ENCODE results near the gene CHD1L. TPM values are rescaled to one million over a fixed set of nuclear protein-coding genes. Genes with fewer than 3 reads are reported as not detected.

The CHD1L gene
- total and polyA plus RNA-seq, 2 of the 13 experiments (the other 11 are each of a cell fraction or from before 2014, with no cell fraction given) = 74.3 to 111 TPM

GRCh38 chr1:147218606-147219005 is 23.9 kb upstream of the CHD1L start:
- peaks cover 63% of the 10 kb centered on the region for H3K79me2 ChIP-seq (ENCODE audit: insufficient read depth, low read length)
- H3K4me1 ChIP-seq (ENCODE audit: insufficient read depth, low read length) = peaks cover 100% of the 10 kb centered on the region
- H3K9me3 ChIP-seq (ENCODE audit: low read length) = no peaks in the 10 kb centered on the region
- H3K36me3 ChIP-seq (replicated peaks in 1 of 2; ENCODE audit: control insufficient read depth in 1 of 2, insufficient read depth in 2 of 2, low read length in 2 of 2) = peaks cover 1 to 23% of the 10 kb centered on the region in 2 experiments; a peak in 4 of 5 replicates
- no peak for DNase-seq (ENCODE audit: low spot score)
- ChIA-PET CTCF (ENCODE audit: low intra/inter-chr PET ratio, low total read pairs) (no interaction called here), POLR2A (no interaction called here)
- peak overlapping the region in 2 of 3 experiments; percentile 14 to 18; a peak in 2 of 6 replicates for H3K4me3 ChIP-seq (replicated peaks in 1 of 3; ENCODE audit: insufficient read depth in 1 of 3, low read depth in 2 of 3, low read length in 3 of 3)
- no peak for FAIRE-seq
- intact Hi-C loops (cut with micrococcal nuclease; ENCODE audit: unreplicated experiment) (no loop called here), in situ Hi-C loops (cut with HindIII; ENCODE audit: extremely low pct_ligation_motif_present, low pct_unique_long_range_greater_than_20kb) (no loop called here)
- 63% methylated on average over 3 of the region's 3 CpGs for WGBS (ENCODE audit: low lambda C conversion rate)
- TF ChIP-seq TMF1 (CRISPR knock-in tag; IDR thresholded peaks at IDR 0.05; ENCODE audit: low read depth) = no peak
- TF ChIP-seq, protein P1, sequence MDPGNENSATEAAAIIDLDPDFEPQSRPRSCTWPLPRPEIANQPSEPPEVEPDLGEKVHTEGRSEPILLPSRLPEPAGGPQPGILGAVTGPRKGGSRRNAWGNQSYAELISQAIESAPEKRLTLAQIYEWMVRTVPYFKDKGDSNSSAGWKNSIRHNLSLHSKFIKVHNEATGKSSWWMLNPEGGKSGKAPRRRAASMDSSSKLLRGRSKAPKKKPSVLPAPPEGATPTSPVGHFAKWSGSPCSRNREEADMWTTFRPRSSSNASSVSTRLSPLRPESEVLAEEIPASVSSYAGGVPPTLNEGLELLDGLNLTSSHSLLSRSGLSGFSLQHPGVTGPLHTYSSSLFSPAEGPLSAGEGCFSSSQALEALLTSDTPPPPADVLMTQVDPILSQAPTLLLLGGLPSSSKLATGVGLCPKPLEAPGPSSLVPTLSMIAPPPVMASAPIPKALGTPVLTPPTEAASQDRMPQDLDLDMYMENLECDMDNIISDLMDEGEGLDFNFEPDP (CRISPR knock-in tag; conservative IDR thresholded peaks at IDR 0.05) = 0 out of 2 replicates have a peak, but pooled peaks have one; percentile 28
- no peak for TF ChIP-seq HHEX (CRISPR knock-in tag; IDR thresholded peaks at IDR 0.05)
- TF ChIP-seq ZNF577 (CRISPR knock-in tag; IDR thresholded peaks at IDR 0.05; ENCODE audit: borderline replicate concordance, low read depth) = no peak
- no peak for TF ChIP-seq JUN (CRISPR knock-in tag; IDR thresholded peaks at IDR 0.05)
- TF ChIP-seq CEBPB (IDR thresholded peaks at IDR 0.05; ENCODE audit: borderline replicate concordance, low read depth, low read length) = peak; percentile 37; the same call in 1 of the 2 replicates
- TF ChIP-seq, protein P2, sequence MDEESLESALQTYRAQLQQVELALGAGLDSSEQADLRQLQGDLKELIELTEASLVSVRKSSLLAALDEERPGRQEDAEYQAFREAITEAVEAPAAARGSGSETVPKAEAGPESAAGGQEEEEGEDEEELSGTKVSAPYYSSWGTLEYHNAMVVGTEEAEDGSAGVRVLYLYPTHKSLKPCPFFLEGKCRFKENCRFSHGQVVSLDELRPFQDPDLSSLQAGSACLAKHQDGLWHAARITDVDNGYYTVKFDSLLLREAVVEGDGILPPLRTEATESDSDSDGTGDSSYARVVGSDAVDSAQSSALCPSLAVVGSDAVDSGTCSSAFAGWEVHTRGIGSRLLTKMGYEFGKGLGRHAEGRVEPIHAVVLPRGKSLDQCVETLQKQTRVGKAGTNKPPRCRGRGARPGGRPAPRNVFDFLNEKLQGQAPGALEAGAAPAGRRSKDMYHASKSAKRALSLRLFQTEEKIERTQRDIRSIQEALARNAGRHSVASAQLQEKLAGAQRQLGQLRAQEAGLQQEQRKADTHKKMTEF (CRISPR knock-in tag; IDR thresholded peaks at IDR 0.05) = no peak
- no peak for TF ChIP-seq RXRA (CRISPR knock-in tag; IDR thresholded peaks at IDR 0.05)
- no peak for TF ChIP-seq ZNF124 (CRISPR knock-in tag; IDR thresholded peaks at IDR 0.05)
- no peak for TF ChIP-seq ZNF83 (CRISPR knock-in tag; IDR thresholded peaks at IDR 0.05; ENCODE audit: borderline replicate concordance)
- no peak for TF ChIP-seq ZNF788 (CRISPR knock-in tag; IDR thresholded peaks at IDR 0.05; ENCODE audit: borderline replicate concordance)
- no peak overlapping the region for H3K9ac ChIP-seq (ENCODE audit: insufficient read depth, low read depth, low read length)
- no TSS peak for BruUV-seq (replicated peaks)
- no peaks in the 10 kb centered on the region for H4K20me1 ChIP-seq (ENCODE audit: insufficient read depth, low read length)
- no peak overlapping the region for H2AFZ ChIP-seq (ENCODE audit: low read length)
- no peak for ATAC-seq
- no peaks in the 10 kb centered on the region; a peak in 1 of 5 replicates for H3K27me3 ChIP-seq (ENCODE audit: control insufficient read depth in 1 of 2, insufficient read depth in 2 of 2, low read length in 2 of 2)
- H3K4me2 ChIP-seq (ENCODE audit: low read depth, low read length) = peak overlapping the region; percentile 98
- H3K27ac ChIP-seq (ENCODE audit: extremely low read length, insufficient read depth, low read length) = no peak overlapping the region
